ENCODE results near the gene HSPB8.

The HSPB8 gene

DNA sequence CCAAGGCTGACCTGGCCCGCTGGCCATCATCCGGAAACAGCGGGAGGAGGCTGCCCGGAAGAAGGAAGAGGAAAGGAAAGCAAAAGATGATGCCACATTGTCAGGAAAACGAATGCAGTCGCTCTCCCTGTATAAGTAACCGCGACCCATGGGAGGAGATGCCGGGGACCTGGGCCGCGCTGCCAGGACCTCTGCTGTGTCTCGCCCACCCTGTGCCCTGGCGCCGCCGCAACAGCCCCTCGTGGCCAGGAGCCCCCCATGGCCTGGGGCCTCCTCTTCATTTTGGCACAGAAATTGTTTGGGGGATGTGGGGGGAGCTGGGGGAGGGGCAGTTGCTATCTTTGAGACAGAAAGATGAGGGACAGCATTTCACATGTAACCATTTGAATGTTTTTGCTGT, 16.5 kb downstream of the HSPB8 start:
- no peak for TF ChIP-seq CTCF (conservative IDR thresholded peaks at IDR 0.05; ENCODE audit: low read depth, low read length)
- Histone ChIP-seq H3K27me3 (ENCODE audit: insufficient read depth, low read depth) (no peaks in the 10 kb centered on the region), H3K9ac (no peak overlapping the region)

GRCh38 chr12:119198440-119198839, 19.7 kb downstream of the HSPB8 start:
- Histone ChIP-seq H3K79me2 (ENCODE audit: insufficient read depth, low read depth) (no peaks in the 10 kb centered on the region), H3K4me3 (IDR thresholded peaks at IDR 0.05; ENCODE audit: insufficient read depth, low read depth, low read length) (no peak overlapping the region), H3K36me3 (ENCODE audit: insufficient read depth) (no peaks in the 10 kb centered on the region), H3K4me1 (ENCODE audit: low read depth, poor library complexity, severe bottlenecking) (no peaks in the 10 kb centered on the region), H2AFZ (ENCODE audit: low read depth) (no peak overlapping the region), H3K27me3 (ENCODE audit: insufficient read depth, low read depth) (no peaks in the 10 kb centered on the region), H3K9ac (no peak overlapping the region), H4K20me1 (ENCODE audit: insufficient read depth) (no peaks in the 10 kb centered on the region), H3K4me2 (no peak overlapping the region), H3K27ac (no peak overlapping the region)
- TF ChIP-seq CTCF (conservative IDR thresholded peaks at IDR 0.05; ENCODE audit: low read depth, low read length), result no peak

More for the DNA sequence above, 16.5 kb downstream of the HSPB8 start:
- Histone ChIP-seq H3K79me2 (ENCODE audit: insufficient read depth, low read depth) (no peaks in the 10 kb centered on the region), H4K20me1 (ENCODE audit: insufficient read depth) (no peaks in the 10 kb centered on the region), H3K4me1 (ENCODE audit: low read depth, poor library complexity, severe bottlenecking) (no peaks in the 10 kb centered on the region), H2AFZ (ENCODE audit: low read depth) (no peak overlapping the region), H3K4me2 (no peak overlapping the region), H3K4me3 (IDR thresholded peaks at IDR 0.05; ENCODE audit: insufficient read depth, low read depth, low read length) (no peak overlapping the region), H3K36me3 (ENCODE audit: insufficient read depth) (no peaks in the 10 kb centered on the region), H3K27ac (no peak overlapping the region)

DNA sequence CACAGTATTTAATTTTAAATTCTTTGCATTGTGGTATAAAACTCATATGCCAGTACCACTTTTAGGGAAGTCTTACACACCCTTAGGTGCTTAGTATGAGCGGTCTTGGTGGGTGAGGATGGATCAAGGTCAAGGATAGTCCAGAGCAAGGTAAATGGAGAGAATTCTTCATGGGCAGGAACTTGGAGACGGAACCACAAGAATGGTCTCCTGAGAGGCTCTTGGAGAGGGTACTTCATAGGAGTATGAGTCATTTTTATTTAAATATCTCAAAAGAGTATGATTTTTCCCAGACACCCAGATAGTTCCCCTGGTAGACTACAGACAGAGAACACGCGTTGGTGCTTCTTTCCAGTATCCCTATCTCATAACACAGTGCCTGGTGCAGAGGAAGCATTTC, 21.9 kb downstream of the HSPB8 start:
- no peak overlapping the region for H3K9ac ChIP-seq
- H4K20me1 ChIP-seq (ENCODE audit: insufficient read depth), result no peaks in the 10 kb centered on the region
- H3K4me3 ChIP-seq (IDR thresholded peaks at IDR 0.05; ENCODE audit: insufficient read depth, low read depth, low read length), result no peak overlapping the region
- H2AFZ ChIP-seq (ENCODE audit: low read depth), result no peak overlapping the region
- no peak overlapping the region for H3K27ac ChIP-seq
- no peaks in the 10 kb centered on the region for H3K4me1 ChIP-seq (ENCODE audit: low read depth, poor library complexity, severe bottlenecking)
- H3K27me3 ChIP-seq (ENCODE audit: insufficient read depth, low read depth), result no peaks in the 10 kb centered on the region
- H3K36me3 ChIP-seq (ENCODE audit: insufficient read depth), result no peaks in the 10 kb centered on the region
- no peaks in the 10 kb centered on the region for H3K79me2 ChIP-seq (ENCODE audit: insufficient read depth, low read depth)
- H3K4me2 ChIP-seq, result no peak overlapping the region
- no peak for TF ChIP-seq CTCF (conservative IDR thresholded peaks at IDR 0.05; ENCODE audit: low read depth, low read length)

- no peak overlapping the region for H3K4me2 ChIP-seq
- no peak overlapping the region for H2AFZ ChIP-seq (ENCODE audit: low read depth)
- no peaks in the 10 kb centered on the region for H4K20me1 ChIP-seq (ENCODE audit: insufficient read depth)
- no peaks in the 10 kb centered on the region for H3K79me2 ChIP-seq (ENCODE audit: insufficient read depth, low read depth)
- no peak overlapping the region for H3K9ac ChIP-seq
- H3K27ac ChIP-seq, result no peak overlapping the region
- TF ChIP-seq CTCF (conservative IDR thresholded peaks at IDR 0.05; ENCODE audit: low read depth, low read length), result no peak
- no peaks in the 10 kb centered on the region for H3K4me1 ChIP-seq (ENCODE audit: low read depth, poor library complexity, severe bottlenecking)
- H3K36me3 ChIP-seq (ENCODE audit: insufficient read depth), result no peaks in the 10 kb centered on the region
- H3K4me3 ChIP-seq (IDR thresholded peaks at IDR 0.05; ENCODE audit: insufficient read depth, low read depth, low read length), result no peak overlapping the region
- H3K27me3 ChIP-seq (ENCODE audit: insufficient read depth, low read depth), result no peaks in the 10 kb centered on the region
Measured at GRCh38 chr12:119201789-119202543, 23.2 kb downstream of the HSPB8 start.

Measured in KMS-11 (cell line).